Natural killer cell (primary cell): ENCODE data around the gene RLBP1. TPM values are rescaled to one million over a fixed set of nuclear protein-coding genes. Genes with fewer than 3 reads are reported as not detected.
"Not testable (repeated sequence)": the region's sequence is repeated elsewhere in the genome, so short reads cannot be mapped to it uniquely, and the experiment has no call there.

ENCODE experiments used
- ATAC-seq, 3 donors: fragments of 150-1000 bp in 2 of 3; fragments of 200-7000 bp in 1 of 3; cut with Tn5 transposase; 1 replicate in 1 of 3; 2 replicates in 2 of 3; pipeline ENCODE4 v1.10.0; 2021; ENCODE audit warnings: mild to moderate bottlenecking in 2 of 3, moderate library complexity in 2 of 3
- DNase-seq, 2 donors: peaks; one replicate each; pipeline versions ENCODE4 v3.0.0 to v3.0.0-alpha.2; 2013 to 2021; ENCODE audit warnings: mixed read lengths in 1 of 2
- H3K27ac ChIP-seq: one replicate; pipeline ENCODE4 v1.5.1; 2013; ENCODE audit warnings: mild to moderate bottlenecking, low read length
- H3K27me3 ChIP-seq: one replicate; pipeline ENCODE4 v1.6.1; 2013; ENCODE audit warnings: low read length; ENCODE audit not compliant: control insufficient read depth, insufficient read depth
- H3K36me3 ChIP-seq: one replicate; pipeline ENCODE4 v1.6.1; 2013; ENCODE audit warnings: low read length; ENCODE audit not compliant: control insufficient read depth, insufficient read depth
- H3K4me1 ChIP-seq: one replicate; pipeline ENCODE4 v1.6.1; 2013; ENCODE audit warnings: low read length; ENCODE audit not compliant: control insufficient read depth, insufficient read depth
- H3K4me3 ChIP-seq: one replicate; pipeline ENCODE4 v1.5.1; 2013; ENCODE audit warnings: low read length
- H3K9me3 ChIP-seq: one replicate; pipeline ENCODE4 v1.6.1; 2013; ENCODE audit warnings: low read length; ENCODE audit not compliant: control insufficient read depth, insufficient read depth
- H3K27ac Mint-ChIP-seq, 2 donors: one replicate each; pipeline ENCODE4 v1.8.0; 2022; ENCODE audit warnings: mild to moderate bottlenecking in 2 of 2, mixed read lengths in 2 of 2, moderate library complexity in 1 of 2
- H3K27me3 Mint-ChIP-seq, 2 donors: one replicate each; pipeline ENCODE4 v1.8.0; 2022; ENCODE audit warnings: low read depth in 2 of 2, mixed read lengths in 2 of 2
- H3K36me3 Mint-ChIP-seq: one replicate; pipeline ENCODE4 v1.8.0; 2022; ENCODE audit warnings: mixed read lengths
- H3K4me1 Mint-ChIP-seq, 2 donors: one replicate each; pipeline ENCODE4 v1.8.0; 2022; ENCODE audit warnings: mixed read lengths in 2 of 2
- H3K4me3 Mint-ChIP-seq: one replicate; pipeline ENCODE4 v1.8.0; 2022; ENCODE audit warnings: mild to moderate bottlenecking, moderate library complexity, mixed read lengths
- H3K9me3 Mint-ChIP-seq, 2 donors: one replicate each; pipeline ENCODE4 v1.8.0; 2022; ENCODE audit warnings: mixed read lengths in 2 of 2
- CTCF ChIP-seq: fragments of 200-600 bp; IDR thresholded peaks from one replicate; pipeline ENCODE4 v1.8.0; 2022; ENCODE audit warnings: antibody characterized with exemption
- WGBS: methylation state at CpG from one replicate; pipeline ENCODE4 v1.1.7; 2013; ENCODE audit warnings: missing lambda C conversion rate; ENCODE audit not compliant: insufficient coverage; 5-methylcytosine and 5-hydroxymethylcytosine counted together
- intact Hi-C: fragments of 100-400 bp; cut with micrococcal nuclease; formaldehyde crosslinking; loops from one replicate; pipeline ENCODE4 v1.14.2; 2022
- total RNA-seq, 4 donors: library from RNA; stranded (reverse); fragments of 120-200 nt in 1 of 4; gene quantifications; one replicate each; pipeline versions ENCODE4 v1.2.3 to v1.2.4, GENCODE V29; 2013 to 2022

The RLBP1 gene
- total RNA-seq: not detected
- not detected for total RNA-seq (2013)

GRCh38 chr15:89221543-89221942 is at the start of gene RLBP1:
Gene RLBP1, minus strand, starts transcription at chr15:89221579. Its CDS starts 2,604 bp downstream, at chr15:89218975.
- DNase-seq (no peak), ATAC-seq (no peak)
- Histone ChIP-seq H3K27me3 (no peaks in the 10 kb centered on the region), H3K4me1 (no peaks in the 10 kb centered on the region), H3K36me3 (no peaks in the 10 kb centered on the region), H3K9me3 (no peaks in the 10 kb centered on the region), H3K27ac (no peak within 1 kb of the TSS), H3K4me3 (no peak within 1 kb of the TSS)
- intact Hi-C loops: no loop called here
- TF ChIP-seq CTCF: no peak
- Mint-ChIP-seq H3K4me3 (no peak within 1 kb of the TSS), H3K9me3 (no peaks in the 10 kb centered on the region), H3K36me3 (no peaks in the 10 kb centered on the region), H3K27ac (no peak within 1 kb of the TSS), H3K4me1 (no peaks in the 10 kb centered on the region), H3K27me3 (no peaks in the 10 kb centered on the region)
- 83% methylated on average over 10 of the region's 11 CpGs for WGBS

GRCh38 chr15:89250142-89250541 is 28.8 kb upstream of the RLBP1 start:
- H3K4me3 Mint-ChIP-seq, H3K4me1 ChIP-seq, intact Hi-C loops, DNase-seq, H3K36me3 ChIP-seq, ATAC-seq, H3K9me3 ChIP-seq, H3K4me3 ChIP-seq, H3K9me3 Mint-ChIP-seq, H3K27ac Mint-ChIP-seq, H3K27ac ChIP-seq, H3K36me3 Mint-ChIP-seq, H3K27me3 ChIP-seq, H3K27me3 Mint-ChIP-seq: not testable (repeated sequence)
- 100% methylated on average over 3 of the region's 5 CpGs for WGBS
- peaks cover 0 to 13% of the 10 kb centered on the region in 2 donors for H3K4me1 Mint-ChIP-seq

GRCh38 chr15:89248584-89248983 is 27.2 kb upstream of the RLBP1 start:
- Mint-ChIP-seq H3K27me3 (no peaks in the 10 kb centered on the region), H3K36me3 (no peaks in the 10 kb centered on the region), H3K4me1 (peaks cover 13 to 28% of the 10 kb centered on the region in 2 donors), H3K4me3 (no peak overlapping the region), H3K9me3 (no peaks in the 10 kb centered on the region), H3K27ac (no peak overlapping the region)
- no peak for DNase-seq
- Histone ChIP-seq H3K9me3 (no peaks in the 10 kb centered on the region), H3K36me3 (peaks cover 4% of the 10 kb centered on the region), H3K27me3 (no peaks in the 10 kb centered on the region), H3K4me1 (peaks cover 7% of the 10 kb centered on the region), H3K27ac (no peak overlapping the region), H3K4me3 (no peak overlapping the region)
- no peak for TF ChIP-seq CTCF
- WGBS: 100% methylated on average over 2 of the region's 2 CpGs
- no peak for ATAC-seq
- intact Hi-C loops: no loop called here

- WGBS: 60% methylated on average over 1 of the region's 2 CpGs
- no peak overlapping the region for H3K4me3 Mint-ChIP-seq
- peaks cover 20 to 37% of the 10 kb centered on the region in 2 donors for H3K4me1 Mint-ChIP-seq
- H3K27me3 Mint-ChIP-seq: no peaks in the 10 kb centered on the region
- H3K9me3 ChIP-seq: no peaks in the 10 kb centered on the region
- peaks cover 13% of the 10 kb centered on the region for H3K4me1 ChIP-seq
- no peaks in the 10 kb centered on the region for H3K36me3 Mint-ChIP-seq
- no peak overlapping the region for H3K27ac Mint-ChIP-seq
- no peak for TF ChIP-seq CTCF
- no peak overlapping the region for H3K4me3 ChIP-seq
- H3K27ac ChIP-seq: no peak overlapping the region
- ATAC-seq (no peak), DNase-seq (no peak)
- intact Hi-C loops: no loop called here
- H3K36me3 ChIP-seq: peaks cover 4% of the 10 kb centered on the region
- H3K27me3 ChIP-seq: no peaks in the 10 kb centered on the region
- H3K9me3 Mint-ChIP-seq: no peaks in the 10 kb centered on the region
These were observed 26.1 kb upstream of the RLBP1 start for GRCh38 chr15:89247446-89247845.
